ENCODE data around the gene FXN. TPM values are rescaled to one million over a fixed set of nuclear protein-coding genes. Genes with fewer than 3 reads are reported as not detected.
"Not testable (repeated sequence)": the region's sequence is repeated elsewhere in the genome, so short reads cannot be mapped to it uniquely, and the experiment has no call there.

Gene FXN
- polyA plus RNA-seq, 1 of the 3 experiments (the other 2 are of a cell fraction), result 15.7 TPM

- H3K4me1 ChIP-seq (ENCODE audit: control insufficient read depth in 1 of 2, insufficient read depth in 2 of 2, low read depth in 1 of 2, low read length in 1 of 2); H3K9me3 ChIP-seq; POLR2A ChIA-PET; H3K4me2 ChIP-seq; H3K27me3 ChIP-seq (ENCODE audit: insufficient read depth); H3F3A ChIP-seq (replicated peaks; ENCODE audit: insufficient read depth); H2AFZ ChIP-seq (ENCODE audit: low read depth); DNase-seq; H3K79me2 ChIP-seq (ENCODE audit: insufficient read depth); H3K4me3 ChIP-seq (ENCODE audit: low read depth in 2 of 2, low read length in 1 of 2); H3K27ac ChIP-seq (ENCODE audit: low read depth in 2 of 2, low read length in 1 of 2); H3K36me3 ChIP-seq (replicated peaks in 1 of 2; ENCODE audit: control insufficient read depth in 1 of 2, insufficient read depth in 2 of 2, low read length in 1 of 2); H3K9me2 ChIP-seq; H3K9ac ChIP-seq; H4K20me1 ChIP-seq (ENCODE audit: insufficient read depth): not testable (repeated sequence)
- CTCF ChIA-PET, result interaction anchor here (0.6 to 1.1 kb wide), 2 partner anchors 9 to 45 kb away, joined by 3 read pairs; no protein-coding TSS in a partner anchor
- WGBS (ENCODE audit: low lambda C conversion rate), result 94% methylated on average over 17 of the region's 17 CpGs
Observed at GRCh38 chr9:69112646-69113045, 77.1 kb downstream of the FXN start.

GRCh38 chr9:69115621-69116020, 80.1 kb downstream of the FXN start:
- Histone ChIP-seq H3K9ac (no peak overlapping the region), H3K9me2 (no peaks in the 10 kb centered on the region), H3K4me3 (ENCODE audit: low read depth in 2 of 2, low read length in 1 of 2) (no peak overlapping the region), H3K4me1 (ENCODE audit: control insufficient read depth in 1 of 2, insufficient read depth in 2 of 2, low read depth in 1 of 2, low read length in 1 of 2) (no peaks in the 10 kb centered on the region), H3K9me3 (no peaks in the 10 kb centered on the region), H3F3A (replicated peaks; ENCODE audit: insufficient read depth) (peaks cover 7% of the 10 kb centered on the region), H3K79me2 (ENCODE audit: insufficient read depth) (no peaks in the 10 kb centered on the region), H3K27me3 (ENCODE audit: insufficient read depth) (no peaks in the 10 kb centered on the region), H3K27ac (ENCODE audit: low read depth in 2 of 2, low read length in 1 of 2) (no peak overlapping the region), H2AFZ (ENCODE audit: low read depth) (no peak overlapping the region), H3K36me3 (replicated peaks in 1 of 2; ENCODE audit: control insufficient read depth in 1 of 2, insufficient read depth in 2 of 2, low read length in 1 of 2) (no peaks in the 10 kb centered on the region), H4K20me1 (ENCODE audit: insufficient read depth) (no peaks in the 10 kb centered on the region), H3K4me2 (no peak overlapping the region)
- DNase-seq, result no peak
- 29% methylated on average over 1 of the region's 1 CpG for WGBS (ENCODE audit: low lambda C conversion rate)
- TF ChIP-seq TCF12 (IDR thresholded peaks at IDR 0.05), result peak; percentile 94
- peak; percentile 8; the same call in 1 of the 2 replicates for TF ChIP-seq TEAD4 (IDR thresholded peaks at IDR 0.05; ENCODE audit: borderline replicate concordance, insufficient read depth)
- no peak; the same call in 1 of the 2 replicates for TF ChIP-seq RXRA (IDR thresholded peaks at IDR 0.05; ENCODE audit: borderline replicate concordance, low read depth)
- TF ChIP-seq MEF2A (IDR thresholded peaks at IDR 0.05; ENCODE audit: borderline replicate concordance, low read depth), result no peak
- no peak for TF ChIP-seq TAF1 (IDR thresholded peaks at IDR 0.05; ENCODE audit: borderline replicate concordance, low read depth, low read length)
- peak; percentile 26 to 50; a peak in 2 of 4 replicates for TF ChIP-seq EP300 (IDR thresholded peaks at IDR 0.05; ENCODE audit: borderline replicate concordance in 1 of 2, low read depth in 1 of 2, low read length in 1 of 2)
- TF ChIP-seq POLR2AphosphoS5 (IDR thresholded peaks at IDR 0.05; ENCODE audit: low read depth, low read length), result peak; percentile 52; the same call in 1 of the 2 replicates
- no peak for TF ChIP-seq SMC3 (IDR thresholded peaks at IDR 0.05; ENCODE audit: low read depth, low read length)
- peak; percentile 44 for TF ChIP-seq JUND (IDR thresholded peaks at IDR 0.05)
- TF ChIP-seq CTCF (IDR thresholded peaks at IDR 0.05), result peak; percentile 22; the same call in 1 of the 2 replicates
- TF ChIP-seq NFIC (IDR thresholded peaks at IDR 0.05; ENCODE audit: borderline replicate concordance), result peak; percentile 61; the same call in 1 of the 2 replicates
- no peak for TF ChIP-seq CHD2 (IDR thresholded peaks at IDR 0.05; ENCODE audit: low read length, partially characterized antibody)
- peak; percentile 39; the same call in 1 of the 2 replicates for TF ChIP-seq FOSL2 (IDR thresholded peaks at IDR 0.05; ENCODE audit: borderline replicate concordance, low read depth)
- TF ChIP-seq PBX3 (IDR thresholded peaks at IDR 0.05), result peak; percentile 78
- TF ChIP-seq MAX (IDR thresholded peaks at IDR 0.05; ENCODE audit: low read depth), result no peak
- no peak for TF ChIP-seq ELF1 (IDR thresholded peaks at IDR 0.05)
- no peak for TF ChIP-seq USF1 (IDR thresholded peaks at IDR 0.05; ENCODE audit: borderline replicate concordance, low read depth)
- no peak for TF ChIP-seq FOXM1 (IDR thresholded peaks at IDR 0.05; ENCODE audit: low read depth)
- no peak for TF ChIP-seq FOXJ3 (CRISPR knock-in tag; IDR thresholded peaks at IDR 0.05)
- ChIA-PET CTCF (no interaction called here), POLR2A (no interaction called here)
